IMR-90 (cell line): Measurements from ENCODE around the gene RPN2. TPM values are rescaled to one million over a fixed set of nuclear protein-coding genes. Genes with fewer than 3 reads are reported as not detected.

ENCODE experiments used
- ATAC-seq: fragments of 200-7000 bp; cut with Tn5 transposase; 2 replicates; pipeline ENCODE4 v1.9.1; 2020; ENCODE audit warnings: low read depth, mild to moderate bottlenecking, moderate library complexity
- BruUV-seq: library from RNA; stranded (reverse); fragments of 400-500 nt; replicated peaks from 2 replicates; lab custom pipeline; 2021; lab: Mats Ljungman, UMichigan
- CTCF ChIA-PET: fragments of 300-600 bp; formaldehyde crosslinking; extraction: SDS; loops from one replicate; lab custom pipeline; 2021; ENCODE audit warnings: antibody characterized with exemption; lab: Yijun Ruan, JAX
- POLR2A ChIA-PET: fragments of 300-600 bp; sonication (Branson Sonifier 250); formaldehyde crosslinking; loops from one replicate; lab custom pipeline; 2022; ENCODE audit warnings: antibody characterized with exemption; ENCODE audit not compliant: unreplicated experiment; lab: Charles Lee
- DNase-seq: peaks from one replicate; pipeline ENCODE4 v3.0.0; 2013
- H2AFZ ChIP-seq: replicated peaks from 2 replicates; pipeline ENCODE3; 2013; ENCODE audit warnings: low read length, mild to moderate bottlenecking; ENCODE audit not compliant: poor library complexity
- H2AK5ac ChIP-seq: 2 replicates; pipeline ENCODE4 v1.6.1; 2013; ENCODE audit warnings: low read depth, low read length, inconsistent platforms
- H2AK9ac ChIP-seq: replicated peaks from 2 replicates; pipeline ENCODE3; 2013; ENCODE audit warnings: mild to moderate bottlenecking, low read depth, low read length, moderate library complexity; ENCODE audit not compliant: poor library complexity
- H2BK120ac ChIP-seq: 2 replicates; pipeline ENCODE4 v1.6.1; 2013; ENCODE audit warnings: low read depth, low read length, inconsistent platforms
- H2BK15ac ChIP-seq: 3 replicates; pipeline ENCODE4 v1.6.1; 2013; ENCODE audit warnings: low read depth, low read length, inconsistent platforms
- H2BK20ac ChIP-seq: 2 replicates; pipeline ENCODE4 v1.6.1; 2013; ENCODE audit warnings: low read depth, mild to moderate bottlenecking, inconsistent platforms, low read length, moderate library complexity
- H2BK5ac ChIP-seq: 2 replicates; pipeline ENCODE4 v1.6.1; 2013; ENCODE audit warnings: mild to moderate bottlenecking, low read depth, low read length, inconsistent platforms; ENCODE audit not compliant: poor library complexity, severe bottlenecking
- H3K14ac ChIP-seq: replicated peaks from 2 replicates; pipeline ENCODE4 v1.6.1; 2013; ENCODE audit warnings: low read depth, low read length, inconsistent platforms
- H3K18ac ChIP-seq: 2 replicates; pipeline ENCODE4 v1.6.1; 2013; ENCODE audit warnings: low read depth, low read length, control low read depth
- H3K23ac ChIP-seq: 2 replicates; pipeline ENCODE4 v1.6.1; 2013; ENCODE audit warnings: low read depth, low read length, inconsistent platforms
- H3K27ac ChIP-seq: 2 replicates; pipeline ENCODE4 v1.5.1; 2013; ENCODE audit warnings: mild to moderate bottlenecking, control low read depth, low read length; ENCODE audit not compliant: insufficient read depth
- H3K27me3 ChIP-seq: 2 replicates; pipeline ENCODE4 v1.6.1; 2013; ENCODE audit warnings: low read length; ENCODE audit not compliant: control insufficient read depth, insufficient read depth
- H3K36me3 ChIP-seq: 2 replicates; pipeline ENCODE4 v1.6.1; 2013; ENCODE audit warnings: low read length, mixed read lengths; ENCODE audit not compliant: control insufficient read depth, insufficient read depth
- H3K4ac ChIP-seq: 2 replicates; pipeline ENCODE4 v1.6.1; 2013; ENCODE audit warnings: low read depth, low read length, inconsistent platforms
- H3K4me1 ChIP-seq: 2 replicates; pipeline ENCODE4 v1.6.1; 2013; ENCODE audit warnings: low read length, mixed read lengths; ENCODE audit not compliant: control insufficient read depth, insufficient read depth
- H3K4me2 ChIP-seq: 2 replicates; pipeline ENCODE4 v1.6.1; 2013; ENCODE audit warnings: low read depth, mild to moderate bottlenecking, control low read depth, low read length, moderate library complexity
- H3K4me3 ChIP-seq: 2 replicates; pipeline ENCODE4 v1.5.1; 2013; ENCODE audit warnings: low read depth, mild to moderate bottlenecking, control low read depth, low read length, moderate library complexity; ENCODE audit not compliant: insufficient read depth
- H3K56ac ChIP-seq: 2 replicates; pipeline ENCODE4 v1.6.1; 2013; ENCODE audit warnings: low read length, inconsistent platforms; ENCODE audit not compliant: insufficient read depth; ENCODE audit errors: extremely low read depth
- H3K79me1 ChIP-seq, 2 experiments: 2 replicates each; pipeline ENCODE4 v1.6.1; 2013; ENCODE audit warnings: low read length in 2 of 2, inconsistent platforms in 1 of 2, low read depth in 1 of 2
- H3K9ac ChIP-seq: 2 replicates; pipeline ENCODE4 v1.6.1; 2013; ENCODE audit warnings: low read depth, low read length, control low read depth
- H3K9me1 ChIP-seq: 2 replicates; pipeline ENCODE4 v1.6.1; 2013; ENCODE audit warnings: low read length, inconsistent platforms; ENCODE audit not compliant: insufficient read depth
- H3K9me3 ChIP-seq: 2 replicates; pipeline ENCODE4 v1.6.1; 2013; ENCODE audit warnings: low read length; ENCODE audit not compliant: control insufficient read depth, insufficient read depth
- H4K20me1 ChIP-seq: 2 replicates; pipeline ENCODE4 v1.6.1; 2013; ENCODE audit warnings: low read length, inconsistent platforms; ENCODE audit not compliant: insufficient read depth
- H4K5ac ChIP-seq: 2 replicates; pipeline ENCODE4 v1.6.1; 2013; ENCODE audit warnings: mild to moderate bottlenecking, low read depth, low read length, control low read depth
- H4K8ac ChIP-seq, 2 experiments: 2 replicates each; pipeline ENCODE4 v1.6.1; 2013; ENCODE audit warnings: low read depth in 2 of 2, low read length in 2 of 2, control low read depth in 1 of 2, inconsistent platforms in 1 of 2
- H4K91ac ChIP-seq: 2 replicates; pipeline ENCODE4 v1.6.1; 2013; ENCODE audit warnings: low read depth, low read length, inconsistent platforms; ENCODE audit not compliant: insufficient read depth
- CEBPB ChIP-seq: IDR thresholded peaks from 2 replicates; pipeline ENCODE4 v1.6.1; 2012; ENCODE audit warnings: low read depth, low read length, improper control_type of control experiment
- CHD1 ChIP-seq: IDR thresholded peaks from 2 replicates; pipeline ENCODE4 v1.6.1; 2012; ENCODE audit warnings: low read depth, low read length, improper control_type of control experiment
- FOS ChIP-seq: fragments of 150-350 bp; IDR thresholded peaks from 2 replicates; pipeline ENCODE4 v1.6.1; 2016; ENCODE audit warnings: low read depth, low read length
- MAFK ChIP-seq: IDR thresholded peaks from 2 replicates; pipeline ENCODE4 v1.6.1; 2012; ENCODE audit warnings: low read depth, low read length, improper control_type of control experiment
- MAZ ChIP-seq: IDR thresholded peaks from 2 replicates; pipeline ENCODE4 v1.6.1; 2012; ENCODE audit warnings: low read depth, mild to moderate bottlenecking, low read length, improper control_type of control experiment, moderate library complexity, borderline replicate concordance
- MXI1 ChIP-seq: IDR thresholded peaks from 2 replicates; pipeline ENCODE4 v1.6.1; 2012; ENCODE audit warnings: low read depth, mild to moderate bottlenecking, low read length, moderate library complexity, borderline replicate concordance
- RAD21 ChIP-seq: IDR thresholded peaks from 2 replicates; pipeline ENCODE4 v1.6.1; 2012; ENCODE audit warnings: low read length, improper control_type of control experiment
- SMC3 ChIP-seq: fragments of 150-350 bp; IDR thresholded peaks from 2 replicates; pipeline ENCODE4 v1.6.1; 2016; ENCODE audit warnings: low read depth, mild to moderate bottlenecking, antibody characterized with exemption, low read length, moderate library complexity
- USF2 ChIP-seq: fragments of 150-350 bp; IDR thresholded peaks from 2 replicates; pipeline ENCODE4 v1.6.1; 2017; ENCODE audit warnings: mild to moderate bottlenecking, antibody characterized with exemption, low read length, low read depth
- dilution Hi-C: fragments of 300-500 bp; cut with HindIII; formaldehyde crosslinking; loops from one replicate; pipeline ENCODE4 v1.14.3; 2018; ENCODE audit warnings: low sequenced_read_pairs; ENCODE audit not compliant: unreplicated experiment
- in situ Hi-C: fragments of 300-500 bp; cut with MboI; formaldehyde crosslinking; loops from 3 replicates; pipeline ENCODE4 v1.14.3; 2019; ENCODE audit warnings: low sequenced_read_pairs, inconsistent platforms, mixed read lengths
- intact Hi-C: fragments of 100-400 bp; cut with micrococcal nuclease; formaldehyde crosslinking; loops from 2 replicates; pipeline ENCODE4 v1.10.0; 2022
- polyA plus RNA-seq, 3 experiments: library from polyadenylated mRNA; depleted of rRNA; stranded (reverse); fragments of >200 nt; gene quantifications; 2 replicates each; pipeline ENCODE4 v1.2.3, GENCODE V29; 2012; ENCODE audit warnings: low replicate concordance in 1 of 3
- total RNA-seq: library from RNA; depleted of rRNA; stranded (reverse); fragments of >200 nt; gene quantifications from 2 replicates; pipeline ENCODE4 v1.2.3, GENCODE V29; 2012
- TF ChIP-seq, protein P1 (sequence below): fragments of 150-350 bp; IDR thresholded peaks from 2 replicates; pipeline ENCODE4 v1.6.1; 2016; ENCODE audit warnings: low read depth, mild to moderate bottlenecking, low read length, moderate library complexity, borderline replicate concordance

The RPN2 gene
- total and polyA plus RNA-seq, 2 of the 4 experiments (the other 2 are of a cell fraction), result 305 to 481 TPM

DNA sequence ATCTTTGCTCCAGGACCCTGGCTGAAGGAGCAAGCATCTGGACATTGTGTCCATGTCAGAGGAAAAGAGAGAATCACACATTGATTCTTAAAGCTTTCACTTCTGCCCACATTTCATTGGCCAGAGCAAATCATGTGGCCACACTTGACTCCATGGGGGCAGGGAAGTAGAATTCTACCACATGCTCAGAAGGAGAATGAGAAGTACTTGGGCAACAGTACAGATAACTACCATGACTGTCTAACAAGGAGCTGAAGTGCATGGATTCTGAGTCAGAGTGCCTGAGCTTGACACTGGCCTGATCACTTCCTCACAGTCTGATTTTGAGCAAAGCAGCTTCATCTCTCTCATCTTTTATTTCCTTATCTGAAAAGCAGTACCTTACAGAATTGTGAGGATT is 43.9 kb downstream of the RPN2 start:
- Histone ChIP-seq H3K9ac (no peak overlapping the region; the same call in 1 of the 2 replicates), H3K4me1 (peaks cover 2% of the 10 kb centered on the region; the same call in 1 of the 2 replicates), H3K27ac (no peak overlapping the region), H2AFZ (peak overlapping the region; percentile 1), H3K27me3 (no peaks in the 10 kb centered on the region), H3K4me3 (no peak overlapping the region), H3K4me2 (peak overlapping the region; percentile 71; the same call in 1 of the 2 replicates), H4K91ac (no peak overlapping the region), H3K9me1 (peaks cover 2% of the 10 kb centered on the region; the same call in 1 of the 2 replicates), H3K14ac (no peak overlapping the region; the same call in 1 of the 2 replicates), H3K9me3 (no peaks in the 10 kb centered on the region), H3K23ac (no peak overlapping the region), H4K8ac (peak overlapping the region in 1 of 2 experiments; percentile 81; a peak in 2 of 4 replicates), H2BK20ac (no peak overlapping the region), H3K4ac (no peak overlapping the region), H2BK15ac (no peak overlapping the region), H3K79me1 (peaks cover 19 to 27% of the 10 kb centered on the region in 2 experiments), H4K5ac (peak overlapping the region; percentile 66; the same call in 1 of the 2 replicates), H2BK5ac (peak overlapping the region; percentile 63), H3K18ac (no peak overlapping the region; the same call in 1 of the 2 replicates), H4K20me1 (no peaks in the 10 kb centered on the region), H3K36me3 (peaks cover 33% of the 10 kb centered on the region), H3K56ac (no peak overlapping the region), H2AK9ac (no peak overlapping the region), H2AK5ac (no peak overlapping the region), H2BK120ac (no peak overlapping the region)
- in situ Hi-C loops (no loop called here), dilution Hi-C loops (no loop called here), intact Hi-C loops (no loop called here)
- peak; percentile 95 for DNase-seq
- TF ChIP-seq MAFK (no peak), CHD1 (no peak), MAZ (0 out of 2 replicates have a peak, but pooled peaks have one; percentile 27), FOS (peak; percentile 30; the same call in 1 of the 2 replicates), USF2 (peak; percentile 95), MXI1 (peak; percentile 87), RAD21 (peak; percentile 6; the same call in 1 of the 2 replicates), CEBPB (peak; percentile 90), SMC3 (no peak)
- TF ChIP-seq, protein P1, sequence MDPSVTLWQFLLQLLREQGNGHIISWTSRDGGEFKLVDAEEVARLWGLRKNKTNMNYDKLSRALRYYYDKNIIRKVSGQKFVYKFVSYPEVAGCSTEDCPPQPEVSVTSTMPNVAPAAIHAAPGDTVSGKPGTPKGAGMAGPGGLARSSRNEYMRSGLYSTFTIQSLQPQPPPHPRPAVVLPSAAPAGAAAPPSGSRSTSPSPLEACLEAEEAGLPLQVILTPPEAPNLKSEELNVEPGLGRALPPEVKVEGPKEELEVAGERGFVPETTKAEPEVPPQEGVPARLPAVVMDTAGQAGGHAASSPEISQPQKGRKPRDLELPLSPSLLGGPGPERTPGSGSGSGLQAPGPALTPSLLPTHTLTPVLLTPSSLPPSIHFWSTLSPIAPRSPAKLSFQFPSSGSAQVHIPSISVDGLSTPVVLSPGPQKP, result no peak
- peak; percentile 99 for ATAC-seq
- ChIA-PET CTCF (interaction anchor here (0.6 to 1.0 kb wide), 2 partner anchors 59 to 176 kb away, joined by 3 read pairs; no protein-coding TSS in a partner anchor), POLR2A (interaction anchor here (0.5 to 0.6 kb wide), 2 partner anchors 11 to 319 kb away, joined by 3 read pairs; no protein-coding TSS in a partner anchor)
- no TSS peak for BruUV-seq
